H1 (cell line): Measurements from ENCODE around the gene PDGFB. TPM values are rescaled to one million over a fixed set of nuclear protein-coding genes. Genes with fewer than 3 reads are reported as not detected.

Experiments
- CTCF ChIA-PET: fragments of 300-600 bp; sonication (Branson Sonifier 250); formaldehyde crosslinking; loops from one replicate; lab custom pipeline; 2021; ENCODE audit not compliant: partially characterized antibody; lab: Charles Lee
- POLR2A ChIA-PET: fragments of 300-600 bp; sonication (Branson Sonifier 250); formaldehyde crosslinking; loops from one replicate; lab custom pipeline; 2021; ENCODE audit warnings: inconsistent platforms; ENCODE audit not compliant: partially characterized antibody; lab: Charles Lee
- DNase-seq, 2 experiments: peaks; one replicate each; pipeline versions ENCODE4 v3.0.0 to v3.0.0-alpha.2; 2010 to 2022; ENCODE audit warnings: low spot score in 2 of 2, low read depth in 1 of 2, mixed read lengths in 1 of 2
- FAIRE-seq: peaks from 2 replicates; lab custom pipeline; 2011; peaks lifted over from hg19 to GRCh38; lab: Jason Lieb, UNC
- H2AFZ ChIP-seq: 2 replicates; pipeline ENCODE4 v1.8.1; 2012; ENCODE audit warnings: low read length, inconsistent platforms
- H2AK5ac ChIP-seq: 2 replicates; pipeline ENCODE4 v1.6.1; 2013; ENCODE audit warnings: low read depth, low read length
- H2BK120ac ChIP-seq: replicated peaks from 2 replicates; pipeline ENCODE3; 2013; ENCODE audit warnings: low read depth, low read length, inconsistent platforms
- H2BK12ac ChIP-seq: 2 replicates; pipeline ENCODE4 v1.6.1; 2013; ENCODE audit warnings: low read depth, low read length
- H2BK15ac ChIP-seq: 2 replicates; pipeline ENCODE4 v1.6.1; 2013; ENCODE audit warnings: low read length
- H2BK20ac ChIP-seq: 2 replicates; pipeline ENCODE4 v1.6.1; 2013; ENCODE audit warnings: low read length
- H2BK5ac ChIP-seq: 2 replicates; pipeline ENCODE4 v1.6.1; 2013; ENCODE audit warnings: low read depth, low read length
- H3K14ac ChIP-seq: 2 replicates; pipeline ENCODE4 v1.6.1; 2013; ENCODE audit warnings: inconsistent platforms; ENCODE audit not compliant: insufficient read length
- H3K18ac ChIP-seq: 2 replicates; pipeline ENCODE4 v1.6.1; 2013; ENCODE audit warnings: low read length; ENCODE audit errors: extremely low read depth
- H3K23ac ChIP-seq: 2 replicates; pipeline ENCODE4 v1.6.1; 2013; ENCODE audit warnings: inconsistent platforms; ENCODE audit not compliant: insufficient read length
- H3K23me2 ChIP-seq: 2 replicates; pipeline ENCODE4 v1.6.1; 2013; ENCODE audit warnings: low read depth, low read length
- H3K27ac ChIP-seq: 2 replicates; pipeline ENCODE4 v1.6.1; 2011; ENCODE audit warnings: low read depth, low read length, inconsistent platforms
- H3K27me3 ChIP-seq, 4 experiments: replicated peaks in 1 of 4; 1 replicate in 1 of 4; 2 replicates in 3 of 4; pipeline versions ENCODE4 v1.6.1 to v1.8.1; 2011 to 2013; ENCODE audit warnings: low read length in 3 of 4, mild to moderate bottlenecking in 3 of 4, inconsistent platforms in 2 of 4, mixed read lengths in 2 of 4, moderate library complexity in 1 of 4; ENCODE audit not compliant: control insufficient read depth in 3 of 4, insufficient read depth in 3 of 4; ENCODE audit errors: extremely low read depth in 1 of 4
- H3K36me3 ChIP-seq, 4 experiments: 2 replicates each; pipeline versions ENCODE4 v1.6.1 to v1.8.1; 2011 to 2013; ENCODE audit warnings: mild to moderate bottlenecking in 4 of 4, low read length in 3 of 4, moderate library complexity in 2 of 4, control low read depth in 1 of 4, inconsistent platforms in 1 of 4; ENCODE audit not compliant: insufficient read depth in 4 of 4, control insufficient read depth in 2 of 4
- H3K4ac ChIP-seq: replicated peaks from 2 replicates; pipeline ENCODE3; 2013; ENCODE audit warnings: low read length, low read depth, mixed read lengths, inconsistent platforms; ENCODE audit not compliant: insufficient read length
- H3K4me1 ChIP-seq, 4 experiments: replicated peaks in 1 of 4; 1 replicate in 1 of 4; 2 replicates in 3 of 4; pipeline versions ENCODE4 v1.6.1 to v1.8.1; 2011 to 2013; ENCODE audit warnings: low read length in 3 of 4, inconsistent platforms in 2 of 4, mixed read lengths in 1 of 4; ENCODE audit not compliant: insufficient read depth in 4 of 4, control insufficient read depth in 3 of 4
- H3K4me2 ChIP-seq, 2 experiments: 2 replicates each; pipeline versions ENCODE4 v1.6.1 to v1.8.1; 2011 to 2013; ENCODE audit warnings: low read depth in 2 of 2, low read length in 2 of 2, control low read depth in 1 of 2, inconsistent platforms in 1 of 2, mild to moderate bottlenecking in 1 of 2; ENCODE audit not compliant: insufficient read depth in 1 of 2
- H3K4me3 ChIP-seq, 4 experiments: fragments of 200-600, 300-600 bp in 1 of 4; sonication (generic), shearing (Covaris generic), sonication (Bioruptor Twin) in 1 of 4; 2 replicates each; pipeline versions ENCODE4 v1.5.1 to v1.8.1; 2011 to 2016; ENCODE audit warnings: low read length in 4 of 4, low read depth in 3 of 4, control low read depth in 2 of 4, inconsistent platforms in 2 of 4, mild to moderate bottlenecking in 2 of 4, mixed read lengths in 1 of 4, moderate library complexity in 1 of 4; ENCODE audit not compliant: insufficient read depth in 2 of 4; ENCODE audit errors: extremely low read depth in 1 of 4
- H3K56ac ChIP-seq: replicated peaks from 2 replicates; pipeline ENCODE3; 2013; ENCODE audit warnings: low read depth, mild to moderate bottlenecking, mixed read lengths, low read length, inconsistent platforms; ENCODE audit not compliant: insufficient read length
- H3K79me1 ChIP-seq: 2 replicates; pipeline ENCODE4 v1.6.1; 2013; ENCODE audit warnings: low read depth, low read length, control low read depth
- H3K79me2 ChIP-seq, 2 experiments: 2 replicates each; pipeline versions ENCODE4 v1.6.1 to v1.8.1; 2012 to 2013; ENCODE audit warnings: low read length in 2 of 2, mild to moderate bottlenecking in 2 of 2, inconsistent platforms in 1 of 2; ENCODE audit not compliant: insufficient read depth in 2 of 2, control insufficient read depth in 1 of 2
- H3K9ac ChIP-seq, 4 experiments: replicated peaks in 1 of 4; 1 replicate in 1 of 4; 2 replicates in 3 of 4; pipeline versions ENCODE4 v1.6.1 to v1.8.1; 2011 to 2013; ENCODE audit warnings: low read depth in 3 of 4, low read length in 3 of 4, control low read depth in 2 of 4, mild to moderate bottlenecking in 2 of 4, moderate library complexity in 2 of 4, inconsistent platforms in 1 of 4; ENCODE audit errors: extremely low read depth in 1 of 4
- H3K9me3 ChIP-seq, 2 experiments: 2 replicates each; pipeline versions ENCODE4 v1.6.1 to v1.8.1; 2012 to 2013; ENCODE audit warnings: mild to moderate bottlenecking in 2 of 2, moderate library complexity in 2 of 2, control low read depth in 1 of 2, inconsistent platforms in 1 of 2, low read depth in 1 of 2, low read length in 1 of 2, mixed read lengths in 1 of 2; ENCODE audit not compliant: insufficient read depth in 2 of 2
- H4K20me1 ChIP-seq, 2 experiments: replicated peaks in 1 of 2; 2 replicates each; pipeline versions ENCODE3 to v1.8.1; 2011 to 2013; ENCODE audit warnings: inconsistent platforms in 2 of 2, low read length in 2 of 2, mild to moderate bottlenecking in 1 of 2; ENCODE audit not compliant: insufficient read depth in 2 of 2, control insufficient read depth in 1 of 2
- H4K5ac ChIP-seq: 2 replicates; pipeline ENCODE4 v1.6.1; 2013; ENCODE audit warnings: low read length, low read depth, mixed read lengths, inconsistent platforms; ENCODE audit not compliant: insufficient read length
- H4K8ac ChIP-seq: 2 replicates; pipeline ENCODE4 v1.8.0; 2013; ENCODE audit warnings: mild to moderate bottlenecking, moderate library complexity, low read length, inconsistent platforms; ENCODE audit not compliant: insufficient read depth; ENCODE audit errors: extremely low read depth
- H4K91ac ChIP-seq: replicated peaks from 2 replicates; pipeline ENCODE3; 2013; ENCODE audit warnings: low read length, mixed read lengths, inconsistent platforms; ENCODE audit not compliant: insufficient read length
- CHD2 ChIP-seq: IDR thresholded peaks from 2 replicates; pipeline ENCODE4 v1.6.1; 2012; ENCODE audit warnings: low read length, improper control_type of control experiment
- JUN ChIP-seq: IDR thresholded peaks from 2 replicates; pipeline ENCODE4 v1.6.1; 2011; ENCODE audit warnings: low read depth, mild to moderate bottlenecking, improper control_type of control experiment, low read length
- RFX5 ChIP-seq: IDR thresholded peaks from 2 replicates; pipeline ENCODE4 v1.6.1; 2011; ENCODE audit warnings: low read depth, low read length, improper control_type of control experiment, borderline replicate concordance
- SP2 ChIP-seq: IDR thresholded peaks from 2 replicates; pipeline ENCODE4 v1.6.1; 2012; ENCODE audit warnings: mild to moderate bottlenecking, low read length, inconsistent platforms
- TBP ChIP-seq: IDR thresholded peaks from 2 replicates; pipeline ENCODE4 v1.6.1; 2011; ENCODE audit warnings: low read depth, low read length, improper control_type of control experiment
- WGBS, 2 experiments: shearing (Covaris generic) in 1 of 2; methylation state at CpG; one replicate each; pipeline versions ENCODE4 v1.1.6 to v1.1.7; 2013 to 2015; ENCODE audit warnings: low lambda C conversion rate in 2 of 2, mixed read lengths in 2 of 2, inconsistent platforms in 1 of 2, low coverage in 1 of 2, missing lambda C conversion rate in 1 of 2; ENCODE audit not compliant: insufficient replicate concordance in 2 of 2, insufficient coverage in 1 of 2, insufficient read length in 1 of 2; ENCODE audit errors: extremely low coverage in 1 of 2, missing lambda C conversion rate in 1 of 2; 5-methylcytosine and 5-hydroxymethylcytosine counted together
- polyA plus RNA-seq, 7 experiments: library from polyadenylated mRNA; depleted of rRNA in 3 of 7; stranded (reverse) in 5 of 7; unstranded in 2 of 7; fragments of >200 nt in 5 of 7; fragments of 200-250 nt in 2 of 7; gene quantifications; 1 replicate in 5 of 7; 2 replicates in 1 of 7; 4 replicates in 1 of 7; pipeline versions ENCODE4 v1.2.1 to v1.2.3, GENCODE V29; 2011 to 2013; ENCODE audit warnings: missing spikeins in 2 of 7, mixed read lengths in 2 of 7
- total RNA-seq: library from RNA; stranded (reverse); fragmentation: NEBNext Ultra II Directional; extraction: Animal tissue kit (Norgen Biotek cat#: 25700); gene quantifications from 2 replicates; pipeline ENCODE4 v1.2.1, GENCODE V29; 2021
- TF ChIP-seq, protein P1 (sequence below), 3 experiments: IDR thresholded peaks; 1 replicate in 2 of 3; 2 replicates in 1 of 3; pipeline versions ENCODE4 v1.5.1 to v1.6.1; 2011; ENCODE audit warnings: low read length in 3 of 3, mild to moderate bottlenecking in 3 of 3, inconsistent platforms in 2 of 3, low read depth in 1 of 3, moderate library complexity in 1 of 3; ENCODE audit not compliant: insufficient read depth in 1 of 3; ENCODE audit errors: control extremely low read depth in 1 of 3
- TF ChIP-seq, protein P2 (sequence below): IDR thresholded peaks from 2 replicates; pipeline ENCODE4 v1.6.1; 2011; ENCODE audit warnings: low read depth, mild to moderate bottlenecking, low read length; ENCODE audit not compliant: insufficient read depth

Gene PDGFB
- total and polyA plus RNA-seq, 2 of the 8 experiments (the other 6 are each of a cell fraction or from before 2014, with no cell fraction given) = 3.9 to 8.5 TPM

GRCh38 chr22:39225591-39225990, 19.2 kb downstream of the PDGFB start:
- ChIA-PET POLR2A (interaction anchor here (0.6 to 7.1 kb wide), 5 partner anchors 11 to 90 kb away, joined by 3 to 66 read pairs (median 3); no protein-coding TSS in a partner anchor), CTCF (interaction anchor here (0.7 to 1.9 kb wide), 5 partner anchors 10 to 79 kb away, joined by 3 to 10 read pairs (median 4); no protein-coding TSS in a partner anchor)
- Histone ChIP-seq H3K14ac (no peak overlapping the region), H3K79me1 (no peaks in the 10 kb centered on the region), H2BK20ac (no peak overlapping the region), H4K20me1 (no peaks in the 10 kb centered on the region), H3K27me3 (no peaks in the 10 kb centered on the region; a peak in 1 of 7 replicates), H3K27ac (no peak overlapping the region), H3K4me3 (no peak overlapping the region), H4K5ac (no peak overlapping the region), H2AFZ (no peak overlapping the region), H3K4me2 (no peak overlapping the region), H2BK15ac (no peak overlapping the region), H3K18ac (no peak overlapping the region), H2BK5ac (no peak overlapping the region), H2AK5ac (no peak overlapping the region), H3K23ac (no peak overlapping the region), H4K91ac (no peak overlapping the region), H3K9me3 (no peaks in the 10 kb centered on the region), H3K79me2 (no peaks in the 10 kb centered on the region), H3K9ac (no peak overlapping the region), H2BK120ac (no peak overlapping the region), H3K23me2 (peaks cover 2% of the 10 kb centered on the region; the same call in 1 of the 2 replicates), H3K56ac (no peak overlapping the region), H3K4me1 (peaks cover 0 to 14% (median 12%) of the 10 kb centered on the region in 4 experiments; a peak in 6 of 7 replicates), H3K36me3 (no peaks in the 10 kb centered on the region), H3K4ac (no peak overlapping the region), H4K8ac (no peak overlapping the region), H2BK12ac (no peak overlapping the region)
- TF ChIP-seq CHD2 (no peak), JUN (no peak), RFX5 (no peak), SP2 (no peak), TBP (no peak)
- TF ChIP-seq, protein P1, sequence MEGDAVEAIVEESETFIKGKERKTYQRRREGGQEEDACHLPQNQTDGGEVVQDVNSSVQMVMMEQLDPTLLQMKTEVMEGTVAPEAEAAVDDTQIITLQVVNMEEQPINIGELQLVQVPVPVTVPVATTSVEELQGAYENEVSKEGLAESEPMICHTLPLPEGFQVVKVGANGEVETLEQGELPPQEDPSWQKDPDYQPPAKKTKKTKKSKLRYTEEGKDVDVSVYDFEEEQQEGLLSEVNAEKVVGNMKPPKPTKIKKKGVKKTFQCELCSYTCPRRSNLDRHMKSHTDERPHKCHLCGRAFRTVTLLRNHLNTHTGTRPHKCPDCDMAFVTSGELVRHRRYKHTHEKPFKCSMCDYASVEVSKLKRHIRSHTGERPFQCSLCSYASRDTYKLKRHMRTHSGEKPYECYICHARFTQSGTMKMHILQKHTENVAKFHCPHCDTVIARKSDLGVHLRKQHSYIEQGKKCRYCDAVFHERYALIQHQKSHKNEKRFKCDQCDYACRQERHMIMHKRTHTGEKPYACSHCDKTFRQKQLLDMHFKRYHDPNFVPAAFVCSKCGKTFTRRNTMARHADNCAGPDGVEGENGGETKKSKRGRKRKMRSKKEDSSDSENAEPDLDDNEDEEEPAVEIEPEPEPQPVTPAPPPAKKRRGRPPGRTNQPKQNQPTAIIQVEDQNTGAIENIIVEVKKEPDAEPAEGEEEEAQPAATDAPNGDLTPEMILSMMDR (IDR thresholded peaks at IDR 0.05; ENCODE audit: control extremely low read depth in 1 of 3, insufficient read depth in 1 of 3, low read depth in 1 of 3, low read length in 3 of 3) = no peak
- TF ChIP-seq, protein P2, sequence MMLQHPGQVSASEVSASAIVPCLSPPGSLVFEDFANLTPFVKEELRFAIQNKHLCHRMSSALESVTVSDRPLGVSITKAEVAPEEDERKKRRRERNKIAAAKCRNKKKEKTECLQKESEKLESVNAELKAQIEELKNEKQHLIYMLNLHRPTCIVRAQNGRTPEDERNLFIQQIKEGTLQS = no peak
- no peak for FAIRE-seq
- WGBS, 2 experiments = 95% methylated on average over 13 of the region's 13 CpGs; no CpG with 5 or more reads in 1 of the 2 experiments
- no peak for DNase-seq
